Stimulated activated memory B cell treated with anti-CD40 and anti-IgM and Interleukin-4, amounts not matched to agents 10 μg/mL and 1 μg/mL and 100 μg/mL, for 72 hours (primary cell): ENCODE data around the gene ARHGAP28.
"Not testable (repeated sequence)": the region's sequence is repeated elsewhere in the genome, so short reads cannot be mapped to it uniquely, and the experiment has no call there.

Experiments
- ATAC-seq: fragments of 150-1000 bp; cut with Tn5 transposase; 2 replicates; pipeline ENCODE4 v1.10.0; 2021
- H3K27ac Mint-ChIP-seq: one replicate; pipeline ENCODE4 v1.8.0; 2022; ENCODE audit warnings: mild to moderate bottlenecking, mixed read lengths
- H3K27me3 Mint-ChIP-seq: one replicate; pipeline ENCODE4 v1.8.0; 2022; ENCODE audit warnings: mixed read lengths
- H3K36me3 Mint-ChIP-seq: one replicate; pipeline ENCODE4 v1.8.0; 2022; ENCODE audit warnings: mixed read lengths
- H3K4me1 Mint-ChIP-seq: one replicate; pipeline ENCODE4 v1.8.0; 2022; ENCODE audit warnings: mixed read lengths
- H3K4me3 Mint-ChIP-seq: one replicate; pipeline ENCODE4 v1.8.0; 2022; ENCODE audit warnings: mild to moderate bottlenecking, moderate library complexity, mixed read lengths
- H3K9me3 Mint-ChIP-seq: one replicate; pipeline ENCODE4 v1.8.0; 2022; ENCODE audit warnings: mixed read lengths

ARHGAP28 gene

GRCh38 chr18:6807515-6808257, 78.2 kb downstream of the ARHGAP28 start:
- no peak for ATAC-seq
- H3K27ac Mint-ChIP-seq = no peak overlapping the region
- H3K36me3 Mint-ChIP-seq = no peaks in the 10 kb centered on the region
- no peak overlapping the region for H3K4me3 Mint-ChIP-seq
- H3K27me3 Mint-ChIP-seq = no peaks in the 10 kb centered on the region
- peaks cover 8% of the 10 kb centered on the region for H3K9me3 Mint-ChIP-seq
- H3K4me1 Mint-ChIP-seq = no peaks in the 10 kb centered on the region

- Mint-ChIP-seq H3K4me1 (no peaks in the 10 kb centered on the region), H3K27me3 (no peaks in the 10 kb centered on the region), H3K27ac (no peak overlapping the region), H3K4me3 (no peak overlapping the region), H3K9me3 (peaks cover 8% of the 10 kb centered on the region), H3K36me3 (no peaks in the 10 kb centered on the region)
- ATAC-seq = no peak
Observed at GRCh38 chr18:6810191-6810590, 80.7 kb downstream of the ARHGAP28 start.

GRCh38 chr18:6811816-6812215, 82.3 kb downstream of the ARHGAP28 start:
- Mint-ChIP-seq H3K36me3 (no peaks in the 10 kb centered on the region), H3K27ac (no peak overlapping the region), H3K4me1 (no peaks in the 10 kb centered on the region), H3K9me3 (peaks cover 8% of the 10 kb centered on the region), H3K4me3 (no peak overlapping the region), H3K27me3 (no peaks in the 10 kb centered on the region)
- ATAC-seq = no peak

- Mint-ChIP-seq H3K27ac (no peak overlapping the region), H3K4me3 (no peak overlapping the region), H3K4me1 (no peaks in the 10 kb centered on the region), H3K36me3 (no peaks in the 10 kb centered on the region), H3K27me3 (no peaks in the 10 kb centered on the region), H3K9me3 (peaks cover 4% of the 10 kb centered on the region)
- ATAC-seq = no peak
Observed at GRCh38 chr18:6814882-6815425, 85.4 kb downstream of the ARHGAP28 start.

GRCh38 chr18:6816154-6816553, 86.6 kb downstream of the ARHGAP28 start:
- H3K27ac Mint-ChIP-seq = no peak overlapping the region
- ATAC-seq = no peak
- H3K4me3 Mint-ChIP-seq = no peak overlapping the region
- no peaks in the 10 kb centered on the region for H3K4me1 Mint-ChIP-seq
- H3K27me3 Mint-ChIP-seq = no peaks in the 10 kb centered on the region
- H3K36me3 Mint-ChIP-seq = no peaks in the 10 kb centered on the region
- peaks cover 4% of the 10 kb centered on the region for H3K9me3 Mint-ChIP-seq

GRCh38 chr18:6819332-6819731, 89.8 kb downstream of the ARHGAP28 start:
- Mint-ChIP-seq H3K9me3 (peaks cover 4% of the 10 kb centered on the region), H3K4me1 (no peaks in the 10 kb centered on the region), H3K4me3 (no peak overlapping the region), H3K27ac (no peak overlapping the region), H3K27me3 (no peaks in the 10 kb centered on the region), H3K36me3 (no peaks in the 10 kb centered on the region)
- no peak for ATAC-seq

GRCh38 chr18:6820314-6820713, 90.8 kb downstream of the ARHGAP28 start:
- H3K27me3 Mint-ChIP-seq = no peaks in the 10 kb centered on the region
- no peak overlapping the region for H3K4me3 Mint-ChIP-seq
- no peaks in the 10 kb centered on the region for H3K4me1 Mint-ChIP-seq
- no peak for ATAC-seq
- H3K9me3 Mint-ChIP-seq = peaks cover 4% of the 10 kb centered on the region
- no peaks in the 10 kb centered on the region for H3K36me3 Mint-ChIP-seq
- no peak overlapping the region for H3K27ac Mint-ChIP-seq

GRCh38 chr18:6821356-6821755, 91.8 kb downstream of the ARHGAP28 start:
- H3K27me3 Mint-ChIP-seq = no peaks in the 10 kb centered on the region
- H3K4me1 Mint-ChIP-seq = no peaks in the 10 kb centered on the region
- H3K27ac Mint-ChIP-seq = no peak overlapping the region
- H3K9me3 Mint-ChIP-seq = peaks cover 4% of the 10 kb centered on the region
- no peak overlapping the region for H3K4me3 Mint-ChIP-seq
- H3K36me3 Mint-ChIP-seq = no peaks in the 10 kb centered on the region
- ATAC-seq = no peak

- not testable (repeated sequence) for H3K9me3 Mint-ChIP-seq, H3K27ac Mint-ChIP-seq, H3K4me3 Mint-ChIP-seq, ATAC-seq, H3K27me3 Mint-ChIP-seq, H3K4me1 Mint-ChIP-seq, H3K36me3 Mint-ChIP-seq
Observed at GRCh38 chr18:6827161-6827560, 97.6 kb downstream of the ARHGAP28 start.

- not testable (repeated sequence) for H3K4me1 Mint-ChIP-seq, H3K4me3 Mint-ChIP-seq, H3K27me3 Mint-ChIP-seq, H3K9me3 Mint-ChIP-seq, ATAC-seq, H3K27ac Mint-ChIP-seq, H3K36me3 Mint-ChIP-seq
Observed at GRCh38 chr18:6827566-6827965, 98.0 kb downstream of the ARHGAP28 start.

- Mint-ChIP-seq H3K4me1 (no peaks in the 10 kb centered on the region), H3K4me3 (no peak overlapping the region), H3K27ac (no peak overlapping the region), H3K27me3 (no peaks in the 10 kb centered on the region), H3K36me3 (no peaks in the 10 kb centered on the region), H3K9me3 (peaks cover 3% of the 10 kb centered on the region)
- no peak for ATAC-seq
Observed at GRCh38 chr18:6830916-6831315, 101.4 kb downstream of the ARHGAP28 start.

- H3K27ac Mint-ChIP-seq = no peak overlapping the region
- no peaks in the 10 kb centered on the region for H3K36me3 Mint-ChIP-seq
- peaks cover 9% of the 10 kb centered on the region for H3K9me3 Mint-ChIP-seq
- no peak for ATAC-seq
- H3K27me3 Mint-ChIP-seq = no peaks in the 10 kb centered on the region
- H3K4me1 Mint-ChIP-seq = no peaks in the 10 kb centered on the region
- no peak overlapping the region for H3K4me3 Mint-ChIP-seq
Observed at GRCh38 chr18:6835345-6835744, 105.8 kb downstream of the ARHGAP28 start.

- H3K27ac Mint-ChIP-seq = no peak overlapping the region
- no peaks in the 10 kb centered on the region for H3K4me1 Mint-ChIP-seq
- H3K9me3 Mint-ChIP-seq = peaks cover 7% of the 10 kb centered on the region
- ATAC-seq = peak; percentile 24
- H3K36me3 Mint-ChIP-seq = no peaks in the 10 kb centered on the region
- no peaks in the 10 kb centered on the region for H3K27me3 Mint-ChIP-seq
- H3K4me3 Mint-ChIP-seq = no peak overlapping the region
Observed at GRCh38 chr18:6836331-6836730, 106.8 kb downstream of the ARHGAP28 start.

GRCh38 chr18:6837904-6838303, 108.4 kb downstream of the ARHGAP28 start:
- ATAC-seq = no peak
- Mint-ChIP-seq H3K27ac (no peak overlapping the region), H3K4me3 (no peak overlapping the region), H3K36me3 (no peaks in the 10 kb centered on the region), H3K9me3 (peaks cover 7% of the 10 kb centered on the region), H3K27me3 (no peaks in the 10 kb centered on the region), H3K4me1 (no peaks in the 10 kb centered on the region)

GRCh38 chr18:6842081-6842480, 112.6 kb downstream of the ARHGAP28 start:
- Mint-ChIP-seq H3K27me3 (no peaks in the 10 kb centered on the region), H3K4me3 (no peak overlapping the region), H3K36me3 (no peaks in the 10 kb centered on the region), H3K4me1 (no peaks in the 10 kb centered on the region), H3K27ac (no peak overlapping the region), H3K9me3 (peaks cover 3% of the 10 kb centered on the region)
- no peak for ATAC-seq

- Mint-ChIP-seq H3K9me3 (peaks cover 3% of the 10 kb centered on the region), H3K36me3 (no peaks in the 10 kb centered on the region), H3K4me1 (no peaks in the 10 kb centered on the region), H3K27me3 (no peaks in the 10 kb centered on the region), H3K27ac (no peak overlapping the region), H3K4me3 (no peak overlapping the region)
- ATAC-seq = no peak
Observed at GRCh38 chr18:6843308-6843707, 113.8 kb downstream of the ARHGAP28 start.
